ENCODE measurements around the gene SH3BGR.

- no peak for TF ChIP-seq CTCF (IDR thresholded peaks at IDR 0.05; ENCODE audit: extremely low read depth in 1 of 2, insufficient read depth in 1 of 2, low read depth in 1 of 2, low read length in 2 of 2)
- no peak for TF ChIP-seq POLR2A (IDR thresholded peaks at IDR 0.05; ENCODE audit: low read depth, low read length)
- no peak for TF ChIP-seq POLR2AphosphoS5 (IDR thresholded peaks at IDR 0.05; ENCODE audit: insufficient read depth, low read depth, low read length)
- TF ChIP-seq FOS (IDR thresholded peaks at IDR 0.05; ENCODE audit: borderline replicate concordance, insufficient read depth, low read length): no peak
- no peak for TF ChIP-seq JUN (IDR thresholded peaks at IDR 0.05; ENCODE audit: borderline replicate concordance, insufficient read depth, insufficient read length, low read depth)
These were observed 85.1 kb downstream of the SH3BGR start for GRCh38 chr21:39536835-39537234.

All from endothelial cell of umbilical vein (primary cell).